ENCODE results near the gene ARHGAP40. TPM values are rescaled to one million over a fixed set of nuclear protein-coding genes. Genes with fewer than 3 reads are reported as not detected.

The ARHGAP40 gene
- total and polyA plus RNA-seq, 2 donors (not counting 1 experiment from before 2014, with no cell fraction given) = not detected

DNA sequence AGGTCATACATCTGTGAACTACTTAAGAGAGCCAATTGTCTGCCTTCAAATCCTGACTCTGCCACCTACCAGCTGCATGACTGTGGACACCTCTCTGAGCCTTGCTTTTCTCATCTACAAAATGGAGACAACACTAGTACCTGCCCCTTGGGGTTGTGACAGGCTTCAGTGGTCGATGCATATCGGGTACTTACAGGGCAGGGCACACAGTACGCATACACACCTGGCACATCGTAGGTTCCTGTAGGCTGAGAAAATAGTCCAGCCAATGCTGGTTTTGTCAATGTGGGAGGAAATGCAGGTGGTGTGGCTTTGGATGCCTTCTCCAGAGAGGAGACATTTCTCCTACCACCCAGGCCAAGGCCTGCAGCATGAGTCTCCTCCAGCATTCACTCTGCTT lies 18.3 kb upstream of the ARHGAP40 start:
- H3K27ac ChIP-seq (ENCODE audit: insufficient read depth, low read length) = no peak overlapping the region
- H3K4me1 ChIP-seq (ENCODE audit: control insufficient read depth, extremely low read depth, insufficient read depth, low read length) = no peaks in the 10 kb centered on the region
- H3K27me3 ChIP-seq (ENCODE audit: control insufficient read depth, insufficient read depth, low read length) = peaks cover 9% of the 10 kb centered on the region
- TF ChIP-seq, protein P1, sequence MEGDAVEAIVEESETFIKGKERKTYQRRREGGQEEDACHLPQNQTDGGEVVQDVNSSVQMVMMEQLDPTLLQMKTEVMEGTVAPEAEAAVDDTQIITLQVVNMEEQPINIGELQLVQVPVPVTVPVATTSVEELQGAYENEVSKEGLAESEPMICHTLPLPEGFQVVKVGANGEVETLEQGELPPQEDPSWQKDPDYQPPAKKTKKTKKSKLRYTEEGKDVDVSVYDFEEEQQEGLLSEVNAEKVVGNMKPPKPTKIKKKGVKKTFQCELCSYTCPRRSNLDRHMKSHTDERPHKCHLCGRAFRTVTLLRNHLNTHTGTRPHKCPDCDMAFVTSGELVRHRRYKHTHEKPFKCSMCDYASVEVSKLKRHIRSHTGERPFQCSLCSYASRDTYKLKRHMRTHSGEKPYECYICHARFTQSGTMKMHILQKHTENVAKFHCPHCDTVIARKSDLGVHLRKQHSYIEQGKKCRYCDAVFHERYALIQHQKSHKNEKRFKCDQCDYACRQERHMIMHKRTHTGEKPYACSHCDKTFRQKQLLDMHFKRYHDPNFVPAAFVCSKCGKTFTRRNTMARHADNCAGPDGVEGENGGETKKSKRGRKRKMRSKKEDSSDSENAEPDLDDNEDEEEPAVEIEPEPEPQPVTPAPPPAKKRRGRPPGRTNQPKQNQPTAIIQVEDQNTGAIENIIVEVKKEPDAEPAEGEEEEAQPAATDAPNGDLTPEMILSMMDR (conservative IDR thresholded peaks at IDR 0.05 in 1 of 2, IDR thresholded peaks at IDR 0.05 in 1 of 2; ENCODE audit: low read depth in 1 of 2, low read length in 2 of 2) = no peak
- TF ChIP-seq EZH2 (IDR thresholded peaks at IDR 0.05; ENCODE audit: low read length, missing control alignments) = no peak
- H3K4me2 ChIP-seq (ENCODE audit: extremely low read depth, insufficient read depth, low read length) = no peak overlapping the region
- H2AFZ ChIP-seq (ENCODE audit: low read length) = no peak overlapping the region
- H3K36me3 ChIP-seq (ENCODE audit: control insufficient read depth, insufficient read depth, low read length) = no peaks in the 10 kb centered on the region
- no peaks in the 10 kb centered on the region for H3K79me2 ChIP-seq (ENCODE audit: control insufficient read depth, insufficient read depth, low read length)
- no peaks in the 10 kb centered on the region for H4K20me1 ChIP-seq (ENCODE audit: control insufficient read depth, extremely low read depth, insufficient read depth, low read length)
- no peaks in the 10 kb centered on the region for H3K9me3 ChIP-seq (ENCODE audit: control insufficient read depth, insufficient read depth, low read depth, low read length)
- no peak overlapping the region for H3K9ac ChIP-seq (ENCODE audit: insufficient read depth, low read length)
- no peak for DNase-seq (ENCODE audit: low read depth in 2 of 2)
- no peak overlapping the region for H3K4me3 ChIP-seq (replicated peaks in 1 of 4; ENCODE audit: control extremely low read depth in 1 of 4, insufficient read depth in 1 of 4, low read depth in 3 of 4, low read length in 4 of 4)

DNA sequence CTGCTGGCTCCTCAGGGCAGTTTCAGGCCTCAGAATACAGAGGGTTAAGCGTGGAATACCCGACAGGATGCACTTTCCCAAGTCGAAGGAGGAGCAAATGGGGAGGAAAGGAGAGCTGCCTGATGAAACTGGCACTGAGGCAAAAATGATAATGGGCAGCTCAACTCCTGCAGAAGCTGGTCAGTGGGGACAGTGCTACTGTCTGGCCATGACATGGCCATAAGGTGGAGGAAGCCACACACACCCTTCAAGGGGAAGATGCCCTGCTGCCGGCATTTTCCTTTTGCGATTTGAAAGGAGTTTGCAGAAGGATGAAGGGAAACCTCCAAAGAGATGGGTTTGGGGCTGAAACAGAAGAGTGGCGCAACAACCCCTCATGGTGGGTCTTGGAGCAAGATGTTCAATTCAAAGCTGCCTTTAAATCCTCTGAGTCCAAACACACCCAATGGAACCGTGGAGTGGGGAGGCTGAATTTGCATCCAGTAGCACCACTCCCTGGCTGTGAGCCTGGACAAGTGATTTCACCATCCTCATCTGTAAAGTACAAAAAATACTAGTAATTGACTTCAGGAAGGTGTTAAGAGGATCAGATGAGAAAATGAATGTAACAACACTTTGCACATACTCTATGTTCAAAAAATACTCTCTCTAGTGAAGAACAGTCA lies 17.4 kb upstream of the ARHGAP40 start:
- TF ChIP-seq EZH2 (IDR thresholded peaks at IDR 0.05; ENCODE audit: low read length, missing control alignments) = no peak
- TF ChIP-seq, protein P1 (conservative IDR thresholded peaks at IDR 0.05 in 1 of 2, IDR thresholded peaks at IDR 0.05 in 1 of 2; ENCODE audit: low read depth in 1 of 2, low read length in 2 of 2) = no peak
- no peaks in the 10 kb centered on the region for H4K20me1 ChIP-seq (ENCODE audit: control insufficient read depth, extremely low read depth, insufficient read depth, low read length)
- DNase-seq (ENCODE audit: low read depth in 2 of 2) = no peak

DNA sequence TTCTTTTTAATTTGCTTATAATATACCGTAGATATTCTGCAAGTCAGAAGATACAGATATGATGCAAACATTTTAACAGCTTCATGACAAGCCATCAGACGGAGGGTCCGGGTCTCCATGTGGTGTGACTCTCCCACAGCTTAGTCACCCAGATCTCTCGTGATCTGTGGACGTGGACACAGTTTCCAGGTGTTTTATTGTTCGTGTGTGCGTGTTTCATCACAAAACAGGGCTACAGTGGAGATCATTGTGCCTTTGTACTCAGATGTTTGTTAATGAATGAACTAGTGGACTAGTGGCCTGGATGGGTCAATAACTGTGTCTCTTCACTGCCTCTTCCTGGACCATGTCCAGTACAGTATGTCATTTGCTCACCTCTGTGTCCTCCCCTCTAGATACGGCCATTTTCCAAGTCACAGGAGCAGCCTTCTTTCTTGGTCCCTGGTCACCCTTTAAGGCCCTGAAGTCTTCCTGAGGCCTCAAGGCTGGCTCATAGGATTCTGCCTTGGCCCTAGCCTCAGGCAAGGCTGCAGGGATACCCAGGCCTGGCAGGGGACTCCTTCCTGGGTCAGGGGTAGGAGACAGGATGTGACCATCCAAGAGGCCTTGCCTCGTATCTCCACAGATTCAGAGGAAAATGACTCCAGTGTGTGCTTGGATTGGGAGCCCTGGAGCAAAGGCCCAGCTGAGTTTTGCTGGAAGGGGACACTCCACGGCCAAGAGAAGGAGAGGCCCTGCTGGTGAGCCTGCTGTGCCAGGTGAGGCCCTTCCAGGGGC lies 16.0 kb upstream of the ARHGAP40 start:
- no peaks in the 10 kb centered on the region for H3K36me3 ChIP-seq (ENCODE audit: control insufficient read depth, insufficient read depth, low read length)
- H3K27ac ChIP-seq (ENCODE audit: insufficient read depth, low read length) = no peak overlapping the region
- H2AFZ ChIP-seq (ENCODE audit: low read length) = no peak overlapping the region
- TF ChIP-seq, protein P1 (conservative IDR thresholded peaks at IDR 0.05 in 1 of 2, IDR thresholded peaks at IDR 0.05 in 1 of 2; ENCODE audit: low read depth in 1 of 2, low read length in 2 of 2) = no peak
- TF ChIP-seq EZH2 (IDR thresholded peaks at IDR 0.05; ENCODE audit: low read length, missing control alignments) = no peak
- H3K79me2 ChIP-seq (ENCODE audit: control insufficient read depth, insufficient read depth, low read length) = no peaks in the 10 kb centered on the region
- H3K4me3 ChIP-seq (replicated peaks in 1 of 4; ENCODE audit: control extremely low read depth in 1 of 4, insufficient read depth in 1 of 4, low read depth in 3 of 4, low read length in 4 of 4) = no peak overlapping the region
- H3K27me3 ChIP-seq (ENCODE audit: control insufficient read depth, insufficient read depth, low read length) = peaks cover 11% of the 10 kb centered on the region
- no peaks in the 10 kb centered on the region for H3K4me1 ChIP-seq (ENCODE audit: control insufficient read depth, extremely low read depth, insufficient read depth, low read length)
- no peak overlapping the region for H3K9ac ChIP-seq (ENCODE audit: insufficient read depth, low read length)
- H3K9me3 ChIP-seq (ENCODE audit: control insufficient read depth, insufficient read depth, low read depth, low read length) = no peaks in the 10 kb centered on the region
- H3K4me2 ChIP-seq (ENCODE audit: extremely low read depth, insufficient read depth, low read length) = no peak overlapping the region
- H4K20me1 ChIP-seq (ENCODE audit: control insufficient read depth, extremely low read depth, insufficient read depth, low read length) = no peaks in the 10 kb centered on the region
- DNase-seq (ENCODE audit: low read depth in 2 of 2) = no peak

More for the DNA sequence above, 17.4 kb upstream of the ARHGAP40 start:
- Histone ChIP-seq H3K4me3 (replicated peaks in 1 of 4; ENCODE audit: control extremely low read depth in 1 of 4, insufficient read depth in 1 of 4, low read depth in 3 of 4, low read length in 4 of 4) (no peak overlapping the region), H2AFZ (ENCODE audit: low read length) (no peak overlapping the region), H3K36me3 (ENCODE audit: control insufficient read depth, insufficient read depth, low read length) (no peaks in the 10 kb centered on the region), H3K4me2 (ENCODE audit: extremely low read depth, insufficient read depth, low read length) (no peak overlapping the region), H3K4me1 (ENCODE audit: control insufficient read depth, extremely low read depth, insufficient read depth, low read length) (no peaks in the 10 kb centered on the region), H3K79me2 (ENCODE audit: control insufficient read depth, insufficient read depth, low read length) (no peaks in the 10 kb centered on the region), H3K27me3 (ENCODE audit: control insufficient read depth, insufficient read depth, low read length) (peaks cover 9% of the 10 kb centered on the region), H3K27ac (ENCODE audit: insufficient read depth, low read length) (no peak overlapping the region), H3K9me3 (ENCODE audit: control insufficient read depth, insufficient read depth, low read depth, low read length) (no peaks in the 10 kb centered on the region), H3K9ac (ENCODE audit: insufficient read depth, low read length) (no peak overlapping the region)
